Astrocyte (in vitro differentiated cells and primary cell): Measurements from ENCODE around the gene GPATCH4. TPM values are rescaled to one million over a fixed set of nuclear protein-coding genes. Genes with fewer than 3 reads are reported as not detected.

ENCODE experiments used
- DNase-seq: peaks from one replicate; pipeline ENCODE4 v3.0.0-alpha.2; 2010; ENCODE audit warnings: low read depth
- FAIRE-seq: peaks from 2 replicates; lab custom pipeline; 2011; peaks lifted over from hg19 to GRCh38; lab: Jason Lieb, UNC
- H2AFZ ChIP-seq: 2 replicates; pipeline ENCODE4 v1.6.0; 2012; ENCODE audit warnings: low read depth, low read length, inconsistent platforms
- H3K27ac ChIP-seq: 2 replicates; pipeline ENCODE4 v1.5.1; 2011; ENCODE audit warnings: low read depth, low read length, inconsistent platforms
- H3K27me3 ChIP-seq: 2 replicates; pipeline ENCODE4 v1.6.0; 2011; ENCODE audit warnings: low read length, inconsistent platforms; ENCODE audit not compliant: insufficient read depth
- H3K36me3 ChIP-seq: 2 replicates; pipeline ENCODE4 v1.5.1; 2011; ENCODE audit warnings: low read length, inconsistent platforms; ENCODE audit not compliant: insufficient read depth
- H3K4me1 ChIP-seq: 2 replicates; pipeline ENCODE4 v1.5.1; 2011; ENCODE audit warnings: low read length, inconsistent platforms; ENCODE audit not compliant: insufficient read depth
- H3K4me2 ChIP-seq: 2 replicates; pipeline ENCODE4 v1.6.0; 2012; ENCODE audit warnings: low read length, inconsistent platforms
- H3K4me3 ChIP-seq: 2 replicates; pipeline ENCODE4 v1.5.1; 2011; ENCODE audit warnings: low read depth, mild to moderate bottlenecking, low read length, inconsistent platforms; ENCODE audit not compliant: insufficient read depth
- H3K79me2 ChIP-seq: 2 replicates; pipeline ENCODE4 v1.6.0; 2012; ENCODE audit warnings: mild to moderate bottlenecking, low read length, inconsistent platforms; ENCODE audit not compliant: insufficient read depth
- H3K9ac ChIP-seq: 2 replicates; pipeline ENCODE4 v1.6.0; 2012; ENCODE audit warnings: mild to moderate bottlenecking, low read length, inconsistent platforms
- H3K9me3 ChIP-seq: 2 replicates; pipeline ENCODE4 v1.5.1; 2012; ENCODE audit warnings: low read depth, mild to moderate bottlenecking, low read length, inconsistent platforms; ENCODE audit not compliant: insufficient read depth
- H4K20me1 ChIP-seq: 2 replicates; pipeline ENCODE4 v1.6.0; 2012; ENCODE audit warnings: low read length, inconsistent platforms; ENCODE audit not compliant: insufficient read depth
- H3K27ac Mint-ChIP-seq: one replicate; pipeline ENCODE4 v1.8.0; 2021; ENCODE audit warnings: mild to moderate bottlenecking, mixed read lengths; ENCODE audit not compliant: unreplicated experiment
- H3K27me3 Mint-ChIP-seq: one replicate; pipeline ENCODE4 v1.8.0; 2021; ENCODE audit warnings: low read depth, mixed read lengths; ENCODE audit not compliant: unreplicated experiment
- H3K36me3 Mint-ChIP-seq: one replicate; pipeline ENCODE4 v1.8.0; 2021; ENCODE audit warnings: low read depth, mixed read lengths; ENCODE audit not compliant: unreplicated experiment
- H3K4me1 Mint-ChIP-seq: one replicate; pipeline ENCODE4 v1.8.0; 2021; ENCODE audit warnings: low read depth, mixed read lengths; ENCODE audit not compliant: unreplicated experiment
- H3K4me3 Mint-ChIP-seq: one replicate; pipeline ENCODE4 v1.8.0; 2021; ENCODE audit warnings: mild to moderate bottlenecking, moderate library complexity, mixed read lengths; ENCODE audit not compliant: unreplicated experiment
- H3K9me3 Mint-ChIP-seq: one replicate; pipeline ENCODE4 v1.8.0; 2021; ENCODE audit warnings: mild to moderate bottlenecking, mixed read lengths; ENCODE audit not compliant: unreplicated experiment
- EZH2 ChIP-seq: IDR thresholded peaks from 2 replicates; pipeline ENCODE4 v1.6.1; 2012; ENCODE audit warnings: mild to moderate bottlenecking, low read length, inconsistent platforms; ENCODE audit not compliant: insufficient read depth
- total RNA-seq: library from RNA; stranded (reverse); gene quantifications from 2 replicates; pipeline ENCODE4 v1.2.1, GENCODE V29; 2021
- TF ChIP-seq, protein P1 (sequence below): IDR thresholded peaks from 2 replicates; pipeline ENCODE4 v1.5.1; 2011; ENCODE audit warnings: low read depth, mild to moderate bottlenecking, inconsistent platforms, low read length, moderate library complexity; ENCODE audit not compliant: insufficient read depth

The GPATCH4 gene
- total RNA-seq, 1 donor from 2014 or later = 22.8 TPM

DNA sequence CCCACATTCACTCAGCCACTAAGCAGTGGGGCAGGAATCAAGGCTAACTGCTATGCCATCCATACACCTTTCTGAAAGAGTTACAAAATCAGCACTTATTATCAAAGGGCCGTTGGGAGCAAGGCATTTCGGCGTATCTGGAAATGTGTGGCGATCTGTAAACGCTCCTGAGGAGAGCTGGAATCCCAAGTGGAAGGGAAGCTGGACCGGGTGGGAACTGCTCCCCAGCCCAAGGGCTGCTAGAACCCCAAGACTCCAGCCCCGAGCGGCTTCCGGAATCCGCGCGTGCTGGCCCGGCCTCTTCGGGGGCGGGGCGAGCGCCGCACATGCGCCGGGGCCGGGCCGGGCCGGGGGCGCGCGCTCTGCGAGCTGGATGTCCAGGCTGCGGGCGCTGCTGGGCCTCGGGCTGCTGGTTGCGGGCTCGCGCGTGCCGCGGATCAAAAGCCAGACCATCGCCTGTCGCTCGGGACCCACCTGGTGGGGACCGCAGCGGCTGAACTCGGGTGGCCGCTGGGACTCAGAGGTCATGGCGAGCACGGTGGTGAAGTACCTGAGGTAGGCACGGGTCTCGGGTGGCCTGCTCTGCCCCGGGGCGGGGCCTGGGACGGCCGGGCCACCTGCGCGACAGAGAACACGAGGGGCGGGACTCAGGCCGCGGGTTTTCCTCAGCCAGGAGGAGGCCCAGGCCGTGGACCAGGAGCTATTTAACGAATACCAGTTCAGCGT lies 9.7 kb downstream of the GPATCH4 start, which contains the start of gene NAXE:
TSS of gene NAXE (plus strand) at position 345 of the 726 bp plus-strand sequence. CDS start at position 374, 29 bp downstream.
- Histone ChIP-seq H3K9ac (peak within 1 kb of the TSS; percentile 91), H3K36me3 (peaks cover 15% of the 10 kb centered on the region), H3K9me3 (no peaks in the 10 kb centered on the region), H3K4me1 (peaks cover 12% of the 10 kb centered on the region), H3K79me2 (peaks cover 9% of the 10 kb centered on the region), H3K27me3 (no peaks in the 10 kb centered on the region), H3K4me2 (peak within 1 kb of the TSS; percentile 91), H2AFZ (peak within 1 kb of the TSS; percentile 87), H3K4me3 (peak within 1 kb of the TSS; percentile 61), H4K20me1 (peaks cover 15% of the 10 kb centered on the region), H3K27ac (peak within 1 kb of the TSS; percentile 48)
- Mint-ChIP-seq H3K4me1 (peaks cover 3% of the 10 kb centered on the region), H3K36me3 (peaks cover 9% of the 10 kb centered on the region), H3K27ac (peak within 1 kb of the TSS; percentile 77), H3K9me3 (peaks cover 2% of the 10 kb centered on the region), H3K27me3 (no peaks in the 10 kb centered on the region), H3K4me3 (peak within 1 kb of the TSS; percentile 84)
- TF ChIP-seq, protein P1, sequence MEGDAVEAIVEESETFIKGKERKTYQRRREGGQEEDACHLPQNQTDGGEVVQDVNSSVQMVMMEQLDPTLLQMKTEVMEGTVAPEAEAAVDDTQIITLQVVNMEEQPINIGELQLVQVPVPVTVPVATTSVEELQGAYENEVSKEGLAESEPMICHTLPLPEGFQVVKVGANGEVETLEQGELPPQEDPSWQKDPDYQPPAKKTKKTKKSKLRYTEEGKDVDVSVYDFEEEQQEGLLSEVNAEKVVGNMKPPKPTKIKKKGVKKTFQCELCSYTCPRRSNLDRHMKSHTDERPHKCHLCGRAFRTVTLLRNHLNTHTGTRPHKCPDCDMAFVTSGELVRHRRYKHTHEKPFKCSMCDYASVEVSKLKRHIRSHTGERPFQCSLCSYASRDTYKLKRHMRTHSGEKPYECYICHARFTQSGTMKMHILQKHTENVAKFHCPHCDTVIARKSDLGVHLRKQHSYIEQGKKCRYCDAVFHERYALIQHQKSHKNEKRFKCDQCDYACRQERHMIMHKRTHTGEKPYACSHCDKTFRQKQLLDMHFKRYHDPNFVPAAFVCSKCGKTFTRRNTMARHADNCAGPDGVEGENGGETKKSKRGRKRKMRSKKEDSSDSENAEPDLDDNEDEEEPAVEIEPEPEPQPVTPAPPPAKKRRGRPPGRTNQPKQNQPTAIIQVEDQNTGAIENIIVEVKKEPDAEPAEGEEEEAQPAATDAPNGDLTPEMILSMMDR = no peak
- TF ChIP-seq EZH2 = no peak
- no peak for FAIRE-seq
- DNase-seq = peak; percentile 31

DNA sequence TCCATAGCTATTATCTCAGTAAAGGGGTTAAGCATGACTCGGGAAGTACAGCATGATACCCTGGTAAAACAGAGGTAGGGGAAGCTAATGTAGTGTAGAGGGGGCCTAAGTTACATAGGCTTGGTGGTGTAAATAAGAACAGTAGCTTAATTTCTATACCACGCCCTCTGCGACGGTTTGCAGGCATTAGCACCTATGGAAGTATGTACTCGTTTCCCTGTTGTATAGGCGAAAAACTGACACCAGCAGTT lies 10.2 kb downstream of the GPATCH4 start:
- FAIRE-seq (no peak), DNase-seq (no peak)
- H4K20me1 ChIP-seq = peaks cover 10% of the 10 kb centered on the region
- H3K79me2 ChIP-seq = peaks cover 9% of the 10 kb centered on the region
- H3K4me2 ChIP-seq = peak overlapping the region; percentile 91
- H2AFZ ChIP-seq = peak overlapping the region; percentile 87
- Mint-ChIP-seq H3K27ac (peak overlapping the region; percentile 77), H3K36me3 (peaks cover 8% of the 10 kb centered on the region), H3K4me1 (peaks cover 3% of the 10 kb centered on the region), H3K4me3 (peak overlapping the region; percentile 79), H3K9me3 (peaks cover 2% of the 10 kb centered on the region), H3K27me3 (no peaks in the 10 kb centered on the region)
- no peaks in the 10 kb centered on the region for H3K27me3 ChIP-seq
- no peak for TF ChIP-seq EZH2
- TF ChIP-seq, protein P1 = no peak
- no peaks in the 10 kb centered on the region for H3K9me3 ChIP-seq
- peaks cover 11% of the 10 kb centered on the region for H3K36me3 ChIP-seq
- peaks cover 12% of the 10 kb centered on the region for H3K4me1 ChIP-seq
- H3K4me3 ChIP-seq = peak overlapping the region; percentile 61
- H3K27ac ChIP-seq = peak overlapping the region; percentile 32
- peak overlapping the region; percentile 91 for H3K9ac ChIP-seq
